ENCODE data around the gene MYL12B.

DNA sequence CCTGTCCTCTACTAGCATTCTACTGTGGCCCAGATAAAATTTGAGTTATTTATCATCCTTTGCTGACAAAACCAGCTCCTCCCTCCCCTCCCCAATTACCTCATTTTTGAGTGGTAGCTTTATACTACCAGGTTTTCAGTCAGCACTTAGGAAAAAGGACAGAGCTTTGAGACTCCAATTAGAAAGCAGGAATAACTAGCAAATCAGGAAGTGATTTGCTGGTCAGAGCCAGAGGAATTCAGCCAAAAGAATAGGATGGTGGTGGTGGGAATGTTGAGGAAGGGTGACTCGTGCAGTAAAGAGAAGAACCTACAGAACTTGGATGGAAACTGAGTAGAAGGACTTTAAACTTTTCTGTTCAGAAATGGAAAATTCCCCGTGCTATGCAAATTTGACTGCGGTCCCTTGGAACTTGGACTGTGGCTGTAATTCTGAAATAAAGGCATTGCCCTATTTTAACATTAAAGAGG is 3.7 kb downstream of the MYL12B start:
- TF ChIP-seq, protein P1, sequence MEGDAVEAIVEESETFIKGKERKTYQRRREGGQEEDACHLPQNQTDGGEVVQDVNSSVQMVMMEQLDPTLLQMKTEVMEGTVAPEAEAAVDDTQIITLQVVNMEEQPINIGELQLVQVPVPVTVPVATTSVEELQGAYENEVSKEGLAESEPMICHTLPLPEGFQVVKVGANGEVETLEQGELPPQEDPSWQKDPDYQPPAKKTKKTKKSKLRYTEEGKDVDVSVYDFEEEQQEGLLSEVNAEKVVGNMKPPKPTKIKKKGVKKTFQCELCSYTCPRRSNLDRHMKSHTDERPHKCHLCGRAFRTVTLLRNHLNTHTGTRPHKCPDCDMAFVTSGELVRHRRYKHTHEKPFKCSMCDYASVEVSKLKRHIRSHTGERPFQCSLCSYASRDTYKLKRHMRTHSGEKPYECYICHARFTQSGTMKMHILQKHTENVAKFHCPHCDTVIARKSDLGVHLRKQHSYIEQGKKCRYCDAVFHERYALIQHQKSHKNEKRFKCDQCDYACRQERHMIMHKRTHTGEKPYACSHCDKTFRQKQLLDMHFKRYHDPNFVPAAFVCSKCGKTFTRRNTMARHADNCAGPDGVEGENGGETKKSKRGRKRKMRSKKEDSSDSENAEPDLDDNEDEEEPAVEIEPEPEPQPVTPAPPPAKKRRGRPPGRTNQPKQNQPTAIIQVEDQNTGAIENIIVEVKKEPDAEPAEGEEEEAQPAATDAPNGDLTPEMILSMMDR (IDR thresholded peaks at IDR 0.05; ENCODE audit: poor library complexity), result no peak
- TF ChIP-seq EZH2 (IDR thresholded peaks at IDR 0.05; ENCODE audit: borderline replicate concordance) (no peak), EZH2phosphoT487 (IDR thresholded peaks at IDR 0.05; ENCODE audit: low read depth, severe bottlenecking, unreplicated experiment) (no peak)
